Epidermal melanocyte (primary cell): Measurements from ENCODE around the gene VOPP1.
A peak's percentile ranks its signal among the peaks of the same experiment; 100 is the strongest.
"Not testable (repeated sequence)": the region's sequence is repeated elsewhere in the genome, so short reads cannot be mapped to it uniquely, and the experiment has no call there.

Source experiments
- DNase-seq: peaks from one replicate; pipeline ENCODE4 v3.0.0; 2011; ENCODE audit warnings: low spot score; ENCODE audit not compliant: insufficient read length

VOPP1 gene

GRCh38 chr7:55572378-55573233, at the start of gene VOPP1:
VOPP1 (minus strand) TSS chr7:55572502; CDS start chr7:55572324, 178 bp downstream.
- DNase-seq = peak; percentile 79

GRCh38 chr7:55618913-55619312, 46.6 kb upstream of the VOPP1 start:
- DNase-seq = no peak

GRCh38 chr7:55614365-55615064, 42.2 kb upstream of the VOPP1 start:
- not testable (repeated sequence) for DNase-seq

GRCh38 chr7:55609726-55610125, 37.4 kb upstream of the VOPP1 start:
- DNase-seq = not testable (repeated sequence)

GRCh38 chr7:55605661-55606060, 33.4 kb upstream of the VOPP1 start:
- DNase-seq = not testable (repeated sequence)

GRCh38 chr7:55597944-55598499, 25.7 kb upstream of the VOPP1 start:
- DNase-seq = not testable (repeated sequence)

GRCh38 chr7:55597214-55597739, 25.0 kb upstream of the VOPP1 start:
- DNase-seq = not testable (repeated sequence)

- no peak for DNase-seq
These were observed 23.2 kb upstream of the VOPP1 start for GRCh38 chr7:55595511-55595910.

- no peak for DNase-seq
These were observed 22.6 kb upstream of the VOPP1 start for GRCh38 chr7:55594870-55595269.

- no peak for DNase-seq
These were observed 22.1 kb upstream of the VOPP1 start for GRCh38 chr7:55594414-55594813.

GRCh38 chr7:55593515-55594318, 21.4 kb upstream of the VOPP1 start:
- no peak for DNase-seq

- DNase-seq = no peak
These were observed 20.8 kb upstream of the VOPP1 start for GRCh38 chr7:55593172-55593514.

GRCh38 chr7:55592492-55592891, 20.2 kb upstream of the VOPP1 start:
- no peak for DNase-seq

GRCh38 chr7:55591282-55591931, 19.1 kb upstream of the VOPP1 start:
- DNase-seq = no peak

GRCh38 chr7:55590517-55591281, 18.4 kb upstream of the VOPP1 start:
- no peak for DNase-seq

GRCh38 chr7:55589905-55590304, 17.6 kb upstream of the VOPP1 start:
- no peak for DNase-seq

GRCh38 chr7:55588976-55589604, 16.8 kb upstream of the VOPP1 start:
- no peak for DNase-seq

GRCh38 chr7:55588379-55588699, 16.0 kb upstream of the VOPP1 start:
- no peak for DNase-seq

- no peak for DNase-seq
These were observed 15.5 kb upstream of the VOPP1 start for GRCh38 chr7:55587687-55588378.
